Neural progenitor cell (in vitro differentiated cells): ENCODE measurements around the gene SIGLEC5.

Experiments used
- EZH2 ChIP-seq: fragments of 200-600 bp; sonication (generic); IDR thresholded peaks from 2 replicates; pipeline ENCODE4 v1.6.1; 2017; ENCODE audit warnings: antibody characterized with exemption, mild to moderate bottlenecking, moderate library complexity
- EZH2phosphoT487 ChIP-seq: fragments of 200-600 bp; sonication (generic); IDR thresholded peaks from 2 replicates; pipeline ENCODE4 v1.6.1; 2017; ENCODE audit warnings: antibody characterized with exemption
- TF ChIP-seq, protein P1 (sequence below): fragments of 200-600 bp; sonication (generic); IDR thresholded peaks from 2 replicates; pipeline ENCODE4 v1.5.1; 2017; ENCODE audit warnings: antibody characterized with exemption, mild to moderate bottlenecking

DNA sequence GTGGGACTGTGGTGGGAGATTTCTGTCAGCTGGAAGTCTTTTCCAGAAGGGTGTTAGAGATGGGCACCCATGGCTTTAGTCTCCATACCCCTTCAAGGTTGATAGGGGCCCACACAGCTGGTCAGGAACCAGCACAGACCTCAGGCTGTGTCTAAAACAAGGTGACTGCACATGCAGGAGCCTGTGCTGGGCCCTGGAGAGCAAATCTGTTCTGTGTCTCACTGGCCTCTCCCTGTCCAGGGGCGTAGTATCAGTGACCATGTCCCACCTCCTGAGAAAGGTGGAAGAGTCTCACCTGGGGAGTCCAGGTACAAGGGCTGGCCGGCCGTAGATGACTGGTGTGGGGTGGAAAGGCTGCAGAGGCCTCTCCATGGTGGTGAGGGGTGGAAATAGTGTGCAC lies 39.8 kb downstream of the SIGLEC5 start:
- TF ChIP-seq, protein P1, sequence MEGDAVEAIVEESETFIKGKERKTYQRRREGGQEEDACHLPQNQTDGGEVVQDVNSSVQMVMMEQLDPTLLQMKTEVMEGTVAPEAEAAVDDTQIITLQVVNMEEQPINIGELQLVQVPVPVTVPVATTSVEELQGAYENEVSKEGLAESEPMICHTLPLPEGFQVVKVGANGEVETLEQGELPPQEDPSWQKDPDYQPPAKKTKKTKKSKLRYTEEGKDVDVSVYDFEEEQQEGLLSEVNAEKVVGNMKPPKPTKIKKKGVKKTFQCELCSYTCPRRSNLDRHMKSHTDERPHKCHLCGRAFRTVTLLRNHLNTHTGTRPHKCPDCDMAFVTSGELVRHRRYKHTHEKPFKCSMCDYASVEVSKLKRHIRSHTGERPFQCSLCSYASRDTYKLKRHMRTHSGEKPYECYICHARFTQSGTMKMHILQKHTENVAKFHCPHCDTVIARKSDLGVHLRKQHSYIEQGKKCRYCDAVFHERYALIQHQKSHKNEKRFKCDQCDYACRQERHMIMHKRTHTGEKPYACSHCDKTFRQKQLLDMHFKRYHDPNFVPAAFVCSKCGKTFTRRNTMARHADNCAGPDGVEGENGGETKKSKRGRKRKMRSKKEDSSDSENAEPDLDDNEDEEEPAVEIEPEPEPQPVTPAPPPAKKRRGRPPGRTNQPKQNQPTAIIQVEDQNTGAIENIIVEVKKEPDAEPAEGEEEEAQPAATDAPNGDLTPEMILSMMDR = no peak
- TF ChIP-seq EZH2 = no peak
- TF ChIP-seq EZH2phosphoT487 = no peak
